CD1c-positive myeloid dendritic cell (primary cell): ENCODE measurements around the gene OR3A1.
"Not testable (repeated sequence)": the region's sequence is repeated elsewhere in the genome, so short reads cannot be mapped to it uniquely, and the experiment has no call there.

ENCODE experiments used
- DNase-seq: peaks from one replicate; pipeline ENCODE4 v3.0.0-alpha.2; 2016; ENCODE audit errors: extremely low spot score

Gene OR3A1, protein sequence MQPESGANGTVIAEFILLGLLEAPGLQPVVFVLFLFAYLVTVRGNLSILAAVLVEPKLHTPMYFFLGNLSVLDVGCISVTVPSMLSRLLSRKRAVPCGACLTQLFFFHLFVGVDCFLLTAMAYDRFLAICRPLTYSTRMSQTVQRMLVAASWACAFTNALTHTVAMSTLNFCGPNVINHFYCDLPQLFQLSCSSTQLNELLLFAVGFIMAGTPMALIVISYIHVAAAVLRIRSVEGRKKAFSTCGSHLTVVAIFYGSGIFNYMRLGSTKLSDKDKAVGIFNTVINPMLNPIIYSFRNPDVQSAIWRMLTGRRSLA

DNA sequence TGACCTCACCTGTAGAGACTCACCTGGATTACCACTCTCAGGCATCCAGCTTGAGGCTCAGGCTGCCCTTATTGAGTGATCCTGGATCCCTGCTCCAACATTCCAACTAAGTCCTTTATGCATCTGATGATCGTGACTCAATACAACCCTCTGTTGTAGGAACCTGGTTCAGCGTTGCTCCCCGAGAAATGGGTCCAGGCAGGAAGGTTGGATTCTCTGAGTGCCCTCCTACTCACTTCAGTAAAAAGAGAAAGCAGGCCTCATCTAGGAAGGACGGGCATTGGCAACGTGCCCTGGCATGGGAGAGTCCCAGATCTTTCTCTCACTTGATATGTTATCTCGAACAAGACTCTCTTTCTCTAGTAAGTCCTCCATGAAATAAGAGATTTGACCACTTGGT is at the start of gene OR3A1:
TSS of gene OR3A1 (minus strand) at position 101 of the 400 bp plus-strand sequence. CDS start 5,778 bp downstream, outside the sequence.
- DNase-seq, result no peak

DNA sequence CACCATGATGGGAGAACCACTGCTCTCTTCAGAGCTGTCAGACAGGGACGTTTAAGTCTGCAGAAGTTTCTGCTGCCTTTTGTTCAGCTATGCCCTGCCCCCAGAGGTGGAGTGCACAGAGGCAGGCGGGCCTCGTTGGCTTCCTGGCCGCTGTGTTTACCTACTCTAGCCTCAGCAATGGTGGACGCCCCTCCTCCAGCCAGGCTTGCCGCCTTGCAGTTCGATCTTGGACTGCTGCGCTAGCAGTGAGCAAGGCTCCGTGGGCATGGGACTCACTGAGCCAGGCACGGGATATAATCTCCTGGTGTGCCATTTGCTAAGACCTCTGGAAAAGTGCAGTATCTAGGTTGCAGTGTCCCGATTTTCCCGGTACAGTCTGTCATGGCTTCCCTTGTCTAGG is 44.6 kb upstream of the OR3A1 start:
- not testable (repeated sequence) for DNase-seq

DNA sequence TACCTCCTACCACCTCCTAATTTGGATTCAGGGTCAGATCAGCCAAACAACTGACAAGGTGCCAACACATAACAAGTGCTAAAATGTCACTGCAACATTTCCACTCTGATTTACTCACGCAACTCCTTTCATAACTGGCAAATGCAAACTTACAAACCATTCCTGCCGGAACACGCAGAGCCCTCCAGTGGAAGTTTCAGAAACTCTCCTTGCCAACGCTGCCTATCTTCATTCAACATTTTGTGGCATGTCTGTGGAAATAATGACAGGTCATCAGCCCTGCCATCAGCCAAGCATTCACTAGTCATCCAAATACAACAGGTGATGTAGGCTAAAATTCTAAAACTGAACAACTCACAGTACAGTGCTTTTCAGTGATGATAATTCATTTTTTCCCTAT is 37.7 kb upstream of the OR3A1 start:
- no peak for DNase-seq

DNA sequence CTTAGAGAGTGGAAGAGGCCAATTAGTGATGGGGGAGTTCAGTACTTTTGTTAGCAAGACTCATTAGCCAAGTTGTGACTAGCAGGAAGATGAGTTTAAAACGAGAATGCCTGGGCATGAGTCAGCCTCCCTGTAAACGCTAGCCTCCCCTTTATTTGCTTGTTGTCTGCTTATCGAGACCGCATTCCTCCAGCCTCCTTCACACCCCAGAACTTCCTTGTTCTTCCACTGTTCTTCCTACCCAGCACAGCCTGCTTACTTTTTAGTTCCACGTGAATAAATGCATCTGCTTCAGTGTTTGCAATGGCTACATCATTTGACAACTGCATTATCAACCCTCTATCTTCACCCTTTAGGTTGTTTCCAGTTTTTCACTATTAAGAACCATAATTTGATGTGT is 20.2 kb upstream of the OR3A1 start:
- DNase-seq, result no peak

DNA sequence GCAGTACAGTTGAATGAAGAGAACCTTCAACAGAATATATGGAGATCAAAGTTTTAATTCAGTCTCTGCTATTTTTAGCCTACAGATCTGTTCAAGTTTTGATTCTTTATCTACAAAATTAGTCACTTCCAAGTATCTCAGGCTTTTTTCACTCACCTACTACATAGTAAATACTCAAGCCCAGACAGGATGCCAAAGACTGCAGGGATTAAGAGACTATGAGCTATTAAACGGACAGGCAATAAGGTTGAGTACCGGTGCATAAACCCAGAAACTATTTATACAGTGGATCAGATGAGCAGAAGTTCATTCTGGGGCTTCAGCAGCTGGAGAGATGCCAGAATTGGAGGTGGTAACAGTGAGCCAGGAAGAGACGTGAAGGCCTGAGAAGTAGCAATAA is 18.7 kb upstream of the OR3A1 start:
- DNase-seq, result no peak

DNA sequence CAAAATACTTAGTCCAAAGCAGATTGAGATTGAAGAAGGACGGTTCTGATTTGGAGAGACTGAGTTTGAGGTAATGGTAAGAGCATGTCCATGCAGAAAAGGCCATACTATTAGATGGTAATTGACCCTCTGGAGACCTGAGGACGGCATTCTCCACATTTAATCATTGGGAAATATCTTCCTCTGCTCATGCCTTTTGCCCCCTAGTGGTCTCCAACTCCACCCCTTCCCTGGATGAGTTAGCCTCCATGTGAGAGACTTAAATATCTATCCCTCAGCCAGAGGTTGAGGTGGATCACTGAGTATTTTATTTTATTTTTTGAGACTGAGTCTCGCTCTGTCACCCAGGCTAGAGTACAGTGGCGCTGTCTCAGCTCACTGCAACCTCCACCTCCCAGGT is 10.4 kb upstream of the OR3A1 start:
- DNase-seq, result no peak

DNA sequence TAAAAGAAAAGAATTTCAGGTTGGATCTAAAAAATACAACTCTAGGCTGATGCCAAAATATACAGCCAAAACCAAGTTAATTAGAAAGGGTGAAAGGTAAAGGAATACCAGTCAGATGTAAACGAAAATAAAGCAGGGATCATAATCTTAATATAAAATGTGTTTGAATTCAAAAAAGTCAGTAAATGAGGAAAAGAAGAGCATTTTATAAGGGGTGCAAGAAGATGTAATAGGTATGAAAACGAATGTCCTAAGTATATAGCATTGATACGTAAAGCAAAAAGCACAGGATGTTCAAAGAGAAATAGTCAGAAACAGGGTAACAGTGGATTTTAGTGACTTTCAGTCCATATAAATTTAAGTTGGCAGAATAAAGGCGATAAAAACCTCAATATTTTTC is 2.5 kb downstream of the OR3A1 start:
- no peak for DNase-seq

DNA sequence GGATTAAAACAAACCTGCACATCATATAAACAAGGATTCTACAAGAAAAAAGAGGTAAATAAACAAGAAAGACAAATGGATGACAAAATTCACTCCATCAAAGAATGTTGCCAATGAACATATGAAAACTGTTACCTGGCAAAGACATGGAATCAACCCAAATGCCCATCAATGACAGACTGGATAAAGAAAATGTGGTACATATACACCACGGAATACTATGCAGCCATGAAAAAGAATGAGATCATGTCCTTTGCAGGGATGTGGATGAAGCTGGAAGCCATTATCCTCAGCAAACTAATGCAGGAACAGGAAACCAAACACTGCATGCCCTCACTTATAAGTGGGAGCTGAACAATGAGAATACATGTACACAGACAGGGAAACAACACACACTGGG is 4.6 kb downstream of the OR3A1 start:
- not testable (repeated sequence) for DNase-seq

DNA sequence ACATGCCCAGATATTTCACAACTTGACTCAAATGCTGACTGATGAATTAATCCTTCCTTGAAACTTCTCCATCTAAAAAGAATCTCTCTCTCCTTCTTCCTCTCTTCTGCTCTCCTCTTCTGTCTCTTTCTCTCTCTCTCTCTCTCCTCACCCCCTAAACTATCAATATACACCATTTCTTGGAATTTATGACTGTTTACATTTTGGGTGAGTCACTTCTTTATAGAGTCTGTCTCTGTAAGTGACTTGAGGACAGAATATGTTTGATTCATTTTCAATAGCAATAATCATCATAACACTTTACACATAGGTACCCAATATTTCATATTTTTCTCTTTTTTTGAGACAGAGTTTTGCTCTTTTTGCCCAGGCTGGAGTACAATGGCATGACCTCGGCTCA is 15.3 kb downstream of the OR3A1 start:
- no peak for DNase-seq

DNA sequence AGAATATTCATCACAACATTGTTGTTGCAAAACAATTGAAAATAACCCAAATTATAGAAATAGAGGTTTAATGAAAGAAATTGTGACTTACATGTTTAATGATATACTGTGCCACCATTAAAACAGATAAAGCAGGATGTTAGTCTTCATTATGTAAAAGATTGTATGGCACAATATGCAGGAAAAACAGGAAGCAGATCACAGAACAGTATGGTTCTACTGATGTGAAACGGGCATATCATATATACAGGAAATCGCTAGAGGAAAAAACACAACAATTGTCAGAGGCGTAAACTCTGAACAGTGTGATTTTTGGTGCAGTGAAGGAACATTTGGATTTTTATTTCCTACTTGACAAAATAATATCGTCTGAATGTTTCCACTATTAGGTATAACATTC is 22.0 kb downstream of the OR3A1 start:
- DNase-seq, result peak; percentile 24

DNA sequence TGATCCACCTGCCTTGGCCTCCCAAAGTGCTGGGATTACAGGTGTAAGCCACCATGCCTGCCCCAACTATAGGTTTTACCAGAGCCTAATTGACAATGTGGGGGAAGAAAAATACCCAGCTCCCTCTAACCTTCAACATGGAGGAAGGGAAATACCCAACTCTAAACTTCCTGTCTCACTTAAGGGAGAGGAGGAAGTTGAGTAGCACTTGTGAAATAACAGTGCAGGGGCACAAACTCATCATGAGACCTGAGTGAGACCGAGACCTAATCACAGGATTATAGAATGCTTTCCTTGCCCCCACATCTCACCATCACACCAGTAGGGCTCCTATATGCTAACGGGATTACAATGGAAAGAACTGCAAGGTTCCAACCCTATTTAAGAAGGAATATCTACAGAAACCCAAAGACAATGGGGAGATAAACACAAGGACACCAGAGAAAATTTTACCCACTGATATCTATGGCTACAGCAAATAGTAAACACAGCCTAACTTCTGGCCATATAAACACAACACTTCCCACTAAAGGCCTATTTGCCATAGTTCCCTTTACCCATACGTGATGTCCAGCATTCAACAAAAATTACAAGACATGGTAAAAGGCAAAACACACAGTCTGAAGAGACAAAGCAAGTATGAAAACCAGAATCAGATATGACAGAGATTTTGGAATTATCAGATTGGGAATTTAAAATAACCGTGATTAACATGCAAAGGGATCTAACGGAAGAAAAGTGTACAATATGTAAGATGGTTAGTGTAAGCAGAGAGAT is 26.9 kb downstream of the OR3A1 start:
- DNase-seq, result peak; percentile 61

DNA sequence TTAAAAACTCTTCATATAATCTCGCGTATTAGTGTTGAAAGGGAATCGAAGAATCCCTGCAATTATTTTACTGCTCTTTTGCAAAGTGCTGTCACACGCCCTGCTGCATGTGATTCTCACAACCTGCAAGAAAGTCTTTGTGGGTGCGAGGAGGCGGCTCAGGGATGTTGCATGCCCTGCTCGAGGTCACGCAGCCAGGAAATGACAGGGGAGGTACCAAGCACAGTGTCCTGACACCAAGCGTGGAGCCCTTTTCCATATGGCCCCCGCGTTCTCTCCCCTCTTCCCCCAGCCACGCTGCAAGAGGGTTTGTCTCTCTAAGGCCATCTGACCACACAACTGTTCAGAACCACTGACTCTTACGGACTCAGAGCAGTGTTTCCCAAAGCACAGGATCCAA is 37.6 kb downstream of the OR3A1 start:
- DNase-seq, result no peak

DNA sequence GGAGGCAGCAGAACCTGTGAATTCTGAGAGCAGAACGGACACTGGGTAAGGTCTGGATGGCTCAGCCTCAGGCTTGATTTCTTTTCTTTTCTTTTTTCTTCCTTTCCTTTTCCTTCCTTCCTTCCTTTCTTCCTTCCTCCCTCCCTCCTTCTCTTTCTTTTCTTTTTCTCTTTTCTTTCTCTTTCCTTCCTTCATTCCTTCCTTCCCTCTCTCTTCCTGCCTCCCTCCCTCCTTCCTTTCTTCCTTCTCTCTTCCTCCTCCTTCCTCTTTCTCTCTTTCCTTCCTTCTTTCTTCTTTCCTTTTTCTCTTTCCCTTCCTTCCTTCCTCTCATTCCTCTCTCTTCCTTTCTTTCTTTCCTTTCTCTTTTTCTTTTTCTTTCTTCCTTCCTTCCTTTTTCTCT is 38.0 kb downstream of the OR3A1 start:
- DNase-seq, result no peak

DNA sequence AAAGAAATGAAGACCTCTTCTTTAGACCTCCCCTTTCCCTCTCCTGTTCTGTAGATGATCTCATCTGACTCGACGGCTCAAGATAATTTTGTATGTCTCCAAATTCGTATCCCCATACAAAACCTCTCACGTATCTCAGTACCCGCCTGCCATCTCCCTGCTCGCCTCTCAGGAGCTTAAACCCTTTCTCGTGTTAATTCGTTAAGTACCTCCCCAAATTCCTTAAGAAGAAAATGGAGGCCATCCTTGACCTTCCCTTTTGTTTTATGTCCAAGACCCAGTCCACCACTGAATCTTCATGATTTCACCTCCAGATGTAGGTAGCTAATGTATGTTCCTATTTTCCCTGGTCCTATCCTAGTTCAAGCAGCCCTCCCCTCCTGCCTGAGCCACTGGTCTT is 41.6 kb downstream of the OR3A1 start:
- no peak for DNase-seq

DNA sequence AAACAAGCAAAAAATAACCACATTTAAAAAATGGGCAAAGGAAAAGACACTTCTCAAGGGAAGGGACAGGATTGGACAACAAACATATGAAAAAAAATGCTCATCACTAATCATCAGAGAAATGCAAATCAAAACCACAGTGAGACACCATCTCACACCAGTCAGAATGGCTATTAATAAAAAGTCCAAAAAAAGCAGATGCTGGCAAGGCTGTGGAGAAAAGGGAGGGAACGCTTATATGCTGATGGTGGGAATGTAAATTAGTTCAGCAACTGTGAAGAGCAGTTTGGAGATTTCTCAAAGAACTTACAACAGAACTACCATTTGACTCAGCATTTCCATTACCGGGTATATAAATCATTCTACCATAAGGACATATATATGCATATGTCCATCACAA is 49.1 kb downstream of the OR3A1 start:
- DNase-seq, result not testable (repeated sequence)

DNA sequence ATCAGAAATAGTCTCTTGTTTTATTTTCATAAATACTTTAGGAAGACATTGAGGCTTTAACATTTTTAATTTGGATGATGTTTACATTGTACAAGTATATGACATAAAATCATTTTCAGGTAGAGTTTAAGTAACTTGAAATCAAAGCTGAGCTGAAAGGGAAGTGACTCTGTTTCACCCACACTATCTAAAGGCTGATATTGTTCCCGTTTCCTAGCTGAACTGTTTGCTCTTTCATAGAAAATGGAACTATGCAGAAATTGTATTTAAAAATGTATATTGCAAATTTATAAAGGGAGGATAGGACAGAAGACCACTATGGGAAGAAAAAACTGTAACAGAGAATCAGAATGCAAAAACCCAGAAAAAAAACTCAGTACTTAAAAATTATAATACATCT is 53.3 kb downstream of the OR3A1 start:
- peak; percentile 63 for DNase-seq

DNA sequence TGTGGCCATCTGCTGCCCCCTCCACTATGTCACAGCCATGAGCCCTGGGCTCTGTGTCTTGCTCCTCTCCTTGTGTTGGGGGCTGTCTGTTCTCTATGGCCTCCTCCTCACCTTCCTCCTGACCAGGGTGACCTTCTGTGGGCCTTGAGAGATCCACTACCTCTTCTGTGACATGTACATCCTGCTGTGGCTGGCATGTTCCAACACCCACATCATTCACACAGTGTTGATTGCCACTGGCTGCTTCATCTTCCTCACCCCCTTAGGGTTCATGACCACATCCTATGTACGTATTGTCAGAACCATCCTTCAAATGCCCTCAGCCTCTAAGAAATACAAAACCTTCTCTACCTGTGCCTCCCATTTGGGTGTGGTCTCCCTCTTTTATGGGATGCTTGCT is 57.1 kb downstream of the OR3A1 start:
- DNase-seq, result not testable (repeated sequence)
